GM12873 (cell line): ENCODE measurements around the gene CNTN3.

Experiments used
- TF ChIP-seq, protein P1 (sequence below): IDR thresholded peaks from 2 replicates; pipeline ENCODE4 v1.5.1; 2012; ENCODE audit warnings: low read depth, mild to moderate bottlenecking, moderate library complexity, low read length, control low read depth; ENCODE audit not compliant: insufficient read depth; ENCODE audit errors: missing control alignments

CNTN3 gene

DNA sequence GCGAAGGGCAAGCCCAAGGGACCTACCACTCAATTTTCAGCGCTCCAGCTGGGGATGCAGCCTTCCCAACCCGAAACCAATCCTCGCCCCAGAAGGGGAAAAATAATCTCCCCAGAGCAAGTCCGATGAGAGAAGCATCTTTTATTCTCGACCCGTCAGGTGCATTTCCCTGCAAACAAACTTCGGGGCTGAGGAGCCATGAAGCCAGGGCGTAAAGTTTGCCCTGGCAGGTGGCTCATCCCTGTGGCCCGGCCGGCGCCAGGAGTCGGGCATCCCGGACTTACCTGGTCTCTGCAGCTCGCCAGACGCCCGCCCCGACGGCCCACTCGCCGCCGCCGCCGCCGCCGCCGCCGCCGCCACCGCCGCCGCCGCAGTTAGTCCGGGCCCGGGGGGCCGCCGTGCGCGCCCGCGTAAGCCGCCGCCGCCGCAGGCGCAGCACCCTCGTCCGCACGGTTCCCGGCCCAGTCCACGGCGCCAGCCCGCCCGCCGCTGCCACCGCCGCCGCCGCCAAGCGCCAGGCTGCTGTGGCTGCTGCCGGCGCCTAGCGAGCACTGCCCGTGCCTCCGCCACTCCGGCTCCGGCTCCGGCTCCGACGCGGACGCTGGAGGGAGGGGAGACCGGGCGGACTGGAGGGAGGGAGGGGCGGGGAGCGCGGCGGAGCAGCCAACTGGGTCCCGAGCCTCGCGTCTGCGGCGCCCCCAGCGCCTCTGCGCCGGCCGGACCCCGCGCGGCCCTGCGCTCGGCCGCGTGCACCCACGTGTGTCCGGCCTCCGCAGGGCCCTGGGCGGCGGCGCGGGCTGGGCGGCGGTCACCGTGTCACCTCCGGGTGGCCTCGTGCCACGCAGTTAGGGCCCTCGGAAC lies at the start of gene CNTN3:
CNTN3 (minus strand) TSS at position 553 of the 861 bp plus-strand sequence. CDS start 93,547 bp downstream, outside the sequence.
- TF ChIP-seq, protein P1, sequence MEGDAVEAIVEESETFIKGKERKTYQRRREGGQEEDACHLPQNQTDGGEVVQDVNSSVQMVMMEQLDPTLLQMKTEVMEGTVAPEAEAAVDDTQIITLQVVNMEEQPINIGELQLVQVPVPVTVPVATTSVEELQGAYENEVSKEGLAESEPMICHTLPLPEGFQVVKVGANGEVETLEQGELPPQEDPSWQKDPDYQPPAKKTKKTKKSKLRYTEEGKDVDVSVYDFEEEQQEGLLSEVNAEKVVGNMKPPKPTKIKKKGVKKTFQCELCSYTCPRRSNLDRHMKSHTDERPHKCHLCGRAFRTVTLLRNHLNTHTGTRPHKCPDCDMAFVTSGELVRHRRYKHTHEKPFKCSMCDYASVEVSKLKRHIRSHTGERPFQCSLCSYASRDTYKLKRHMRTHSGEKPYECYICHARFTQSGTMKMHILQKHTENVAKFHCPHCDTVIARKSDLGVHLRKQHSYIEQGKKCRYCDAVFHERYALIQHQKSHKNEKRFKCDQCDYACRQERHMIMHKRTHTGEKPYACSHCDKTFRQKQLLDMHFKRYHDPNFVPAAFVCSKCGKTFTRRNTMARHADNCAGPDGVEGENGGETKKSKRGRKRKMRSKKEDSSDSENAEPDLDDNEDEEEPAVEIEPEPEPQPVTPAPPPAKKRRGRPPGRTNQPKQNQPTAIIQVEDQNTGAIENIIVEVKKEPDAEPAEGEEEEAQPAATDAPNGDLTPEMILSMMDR = no peak

DNA sequence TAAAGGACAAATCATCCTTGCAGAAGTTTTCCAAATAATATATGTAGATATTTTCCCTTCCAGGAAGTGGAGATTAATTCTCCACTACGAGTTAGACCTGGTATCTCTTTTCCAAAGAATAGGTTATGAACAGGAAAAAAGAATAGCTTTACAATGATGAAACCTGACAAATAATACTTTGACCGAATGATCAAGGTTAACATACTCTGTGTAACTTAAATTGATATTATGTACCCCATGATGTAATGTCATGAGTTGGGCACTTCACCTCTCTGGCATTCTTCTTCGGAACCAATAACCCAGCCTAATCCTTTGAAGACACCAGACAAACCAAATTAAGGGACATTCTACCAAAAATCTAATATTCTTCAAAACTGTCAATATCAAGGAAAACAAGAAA lies 48.7 kb upstream of the CNTN3 start:
- TF ChIP-seq, protein P1 = no peak

DNA sequence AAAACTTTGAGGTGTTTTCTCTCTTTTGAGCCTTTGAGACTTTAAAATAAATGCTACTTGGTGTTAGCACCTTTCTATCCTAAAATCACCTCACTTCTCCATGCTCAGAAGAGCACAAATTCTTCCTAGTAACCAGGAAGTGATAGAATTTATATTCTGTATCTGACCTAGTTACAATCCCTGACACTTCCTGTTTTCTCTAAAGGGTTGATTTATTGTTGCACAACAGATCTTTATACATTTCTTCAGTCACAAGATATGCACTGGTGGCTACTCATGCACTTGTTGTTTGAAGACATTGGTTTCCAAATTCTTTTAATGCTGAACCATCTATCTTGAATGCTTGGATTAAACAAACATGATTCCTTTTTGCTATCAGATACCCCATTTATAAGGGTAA lies 47.2 kb upstream of the CNTN3 start:
- TF ChIP-seq, protein P1 = no peak

DNA sequence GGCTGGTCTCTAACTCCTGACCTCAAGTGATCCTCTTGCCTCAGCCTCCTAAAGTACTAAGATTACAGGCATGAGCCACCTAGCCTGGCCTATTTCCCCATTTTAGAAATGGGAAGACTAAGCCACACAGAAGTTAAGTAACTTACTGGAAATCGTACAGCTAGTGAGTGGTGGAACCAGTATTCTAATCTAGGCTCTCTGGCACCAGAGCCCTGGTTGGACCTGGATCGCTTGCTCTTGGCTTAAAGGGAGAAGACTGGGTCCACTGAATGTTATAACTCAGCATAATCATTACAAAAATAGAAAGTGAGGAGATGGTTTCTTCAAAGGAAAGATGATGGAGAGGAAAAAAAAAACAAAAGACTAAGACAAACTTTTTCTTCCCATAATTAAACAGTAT lies 37.4 kb upstream of the CNTN3 start:
- TF ChIP-seq, protein P1 = no peak

DNA sequence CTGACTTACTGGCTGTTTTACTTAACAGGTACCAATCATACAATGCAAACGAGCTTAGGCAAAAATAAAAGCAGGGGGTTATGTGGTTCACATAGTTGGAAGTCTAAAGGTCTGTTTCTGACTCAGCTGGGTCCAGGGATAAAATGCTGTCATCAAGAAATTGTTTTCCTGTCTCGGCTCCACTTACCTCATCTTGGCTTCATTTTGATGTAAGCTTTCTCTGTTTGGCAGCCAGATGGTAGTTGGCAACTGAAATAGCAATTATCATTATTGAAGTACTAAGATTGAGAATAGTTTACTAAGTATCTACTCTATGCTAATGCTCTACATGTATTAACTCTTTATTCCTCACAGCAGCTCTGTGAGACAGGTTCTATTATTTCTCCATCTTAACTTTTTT lies 36.8 kb upstream of the CNTN3 start:
- TF ChIP-seq, protein P1 = no peak

DNA sequence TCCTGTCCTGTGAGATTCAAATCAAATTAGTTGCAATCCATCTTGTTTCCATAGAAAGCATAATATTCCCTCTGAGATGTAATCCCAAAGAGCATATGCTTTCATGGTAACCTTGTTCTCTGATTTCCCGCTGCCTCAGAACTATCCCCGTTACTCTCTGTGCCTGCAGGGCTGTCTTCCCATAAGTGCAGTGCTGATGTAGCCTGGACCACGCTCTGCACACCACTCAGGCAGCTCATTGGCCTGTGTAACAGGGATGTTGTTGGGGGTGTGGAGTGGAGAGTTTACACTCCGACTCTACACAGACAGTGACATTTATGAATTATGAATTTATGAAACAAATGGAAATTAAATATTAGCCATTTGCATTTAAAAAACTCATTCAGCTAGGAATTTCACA lies 33.6 kb upstream of the CNTN3 start:
- TF ChIP-seq, protein P1 = no peak

DNA sequence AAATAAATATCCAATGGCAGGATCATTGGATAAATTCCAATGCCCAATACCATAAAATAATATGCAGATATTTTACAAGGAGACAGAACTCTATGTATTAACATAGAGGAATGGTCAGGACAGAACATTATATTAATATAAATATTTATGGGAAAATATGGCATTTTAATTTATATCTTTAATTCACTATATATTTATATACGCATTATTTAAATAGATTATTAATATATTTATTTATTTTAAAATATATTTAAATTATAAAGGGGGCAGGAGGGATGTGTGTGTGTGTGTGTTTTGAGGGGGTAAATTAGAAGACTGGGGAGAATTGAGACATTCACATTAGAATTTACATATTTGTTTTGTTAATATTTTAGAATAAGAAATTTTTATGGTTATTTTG lies 31.6 kb upstream of the CNTN3 start:
- TF ChIP-seq, protein P1 = no peak
